GM19324 (cell line): Measurements from ENCODE around the gene NLRC5.

ENCODE experiments used
- ATAC-seq: cut with Tn5 transposase; IDR thresholded peaks from one replicate; pipeline ENCODE4 v1.9.1; 2021; ENCODE audit warnings: mild to moderate bottlenecking, moderate library complexity; ENCODE audit not compliant: unreplicated experiment, low FRiP score

NLRC5 gene

GRCh38 chr16:56988948-56989945 is at the start of gene NLRC5:
NLRC5 (plus strand) TSS chr16:56989557; CDS start chr16:57020713, 31,156 bp downstream.
- ATAC-seq = peak; percentile 83

GRCh38 chr16:56939801-56940200 is 49.6 kb upstream of the NLRC5 start:
- ATAC-seq = no peak

- ATAC-seq = no peak
Observed at GRCh38 chr16:56941092-56941491, 48.3 kb upstream of the NLRC5 start.

GRCh38 chr16:56941856-56942331 is 47.5 kb upstream of the NLRC5 start:
- ATAC-seq = no peak

GRCh38 chr16:56943761-56944375 is 45.5 kb upstream of the NLRC5 start:
- ATAC-seq = no peak

GRCh38 chr16:56944954-56945839 is 44.2 kb upstream of the NLRC5 start:
- no peak for ATAC-seq

GRCh38 chr16:56945847-56946527 is 43.4 kb upstream of the NLRC5 start:
- no peak for ATAC-seq

GRCh38 chr16:56946767-56947603 is 42.4 kb upstream of the NLRC5 start:
- ATAC-seq = no peak

GRCh38 chr16:56947604-56947995 is 41.8 kb upstream of the NLRC5 start:
- ATAC-seq = no peak

- ATAC-seq = no peak
Observed at GRCh38 chr16:56948234-56948633, 41.1 kb upstream of the NLRC5 start.

GRCh38 chr16:56950051-56950450 is 39.3 kb upstream of the NLRC5 start:
- ATAC-seq = no peak

- ATAC-seq = no peak
Observed at GRCh38 chr16:56950455-56950854, 38.9 kb upstream of the NLRC5 start.

- no peak for ATAC-seq
Observed at GRCh38 chr16:56950881-56951771, 38.2 kb upstream of the NLRC5 start.

- no peak for ATAC-seq
Observed at GRCh38 chr16:56953006-56953405, 36.4 kb upstream of the NLRC5 start.

- ATAC-seq = no peak
Observed at GRCh38 chr16:56956076-56956475, 33.3 kb upstream of the NLRC5 start.

GRCh38 chr16:56956756-56957155 is 32.6 kb upstream of the NLRC5 start:
- ATAC-seq = no peak

- no peak for ATAC-seq
Observed at GRCh38 chr16:56960681-56961281, 28.6 kb upstream of the NLRC5 start.

- ATAC-seq = no peak
Observed at GRCh38 chr16:56961386-56961785, 28.0 kb upstream of the NLRC5 start.
